Breast epithelium (tissue), 4 donors: ENCODE results near the gene TMEM201. TPM values are rescaled to one million over a fixed set of nuclear protein-coding genes. Genes with fewer than 3 reads are reported as not detected.

ENCODE experiments used
- DNase-seq, 2 donors: peaks; one replicate each; pipeline ENCODE4 v3.0.0-alpha.2; 2019; ENCODE audit warnings: low spot score in 2 of 2
- H3K27ac ChIP-seq, 2 donors: fragments of 200-600 bp; sonication (generic) in 1 of 2; one replicate each; pipeline ENCODE4 v1.5.1; 2016 to 2019; ENCODE audit warnings: mild to moderate bottlenecking in 1 of 2
- H3K27me3 ChIP-seq, 2 donors: fragments of 200-600 bp; sonication (generic) in 1 of 2; one replicate each; pipeline versions ENCODE4 v1.5.1 to v1.6.0; 2017 to 2019; ENCODE audit warnings: control low read depth in 1 of 2, mild to moderate bottlenecking in 1 of 2
- H3K36me3 ChIP-seq: fragments of 200-600 bp; one replicate; pipeline ENCODE4 v1.5.1; 2019
- H3K4me1 ChIP-seq, 2 donors: fragments of 200-600 bp; sonication (generic); one replicate each; pipeline ENCODE4 v1.5.1; 2016 to 2019; ENCODE audit warnings: control low read depth in 1 of 2
- H3K4me3 ChIP-seq, 3 donors: fragments of 200-600 bp; sonication (generic); 1 replicate in 2 of 3; 2 replicates in 1 of 3; pipeline ENCODE4 v1.5.1; 2016 to 2019; ENCODE audit warnings: mild to moderate bottlenecking in 3 of 3, moderate library complexity in 2 of 3
- H3K9me3 ChIP-seq, 2 donors: fragments of 200-600 bp; sonication (generic) in 1 of 2; one replicate each; pipeline ENCODE4 v1.5.1; 2016 to 2019; ENCODE audit warnings: control low read depth in 1 of 2
- POLR2A ChIP-seq: fragments of 450-650 bp; IDR thresholded peaks from one replicate; pipeline ENCODE4 v1.6.1; 2016; ENCODE audit warnings: antibody characterized with exemption, mild to moderate bottlenecking, moderate library complexity
- POLR2AphosphoS5 ChIP-seq, 3 donors: sonication (generic); formaldehyde crosslinking; IDR thresholded peaks; one replicate each; pipeline ENCODE4 v1.6.1; 2017; ENCODE audit warnings: antibody characterized with exemption in 3 of 3
- intact Hi-C: fragments of 100-400 bp; cut with DNase I; formaldehyde crosslinking; loops from one replicate; pipeline ENCODE4 v1.15.1; 2023; ENCODE audit warnings: low total_unique reads
- total RNA-seq, 3 donors: library from RNA; depleted of rRNA; stranded (reverse); fragments of >200 nt; gene quantifications; one replicate each; pipeline ENCODE4 v1.1.0, GENCODE V29; 2016
- TF ChIP-seq, protein P1 (sequence below), 3 donors: fragments of 450-650 bp; IDR thresholded peaks; one replicate each; pipeline ENCODE4 v1.5.1; 2016 to 2017; ENCODE audit warnings: antibody characterized with exemption in 3 of 3, mild to moderate bottlenecking in 3 of 3, moderate library complexity in 3 of 3

The TMEM201 gene
- total RNA-seq, 3 donors from 2014 or later, result 5.0 to 6.2 (median 5.0) TPM

DNA sequence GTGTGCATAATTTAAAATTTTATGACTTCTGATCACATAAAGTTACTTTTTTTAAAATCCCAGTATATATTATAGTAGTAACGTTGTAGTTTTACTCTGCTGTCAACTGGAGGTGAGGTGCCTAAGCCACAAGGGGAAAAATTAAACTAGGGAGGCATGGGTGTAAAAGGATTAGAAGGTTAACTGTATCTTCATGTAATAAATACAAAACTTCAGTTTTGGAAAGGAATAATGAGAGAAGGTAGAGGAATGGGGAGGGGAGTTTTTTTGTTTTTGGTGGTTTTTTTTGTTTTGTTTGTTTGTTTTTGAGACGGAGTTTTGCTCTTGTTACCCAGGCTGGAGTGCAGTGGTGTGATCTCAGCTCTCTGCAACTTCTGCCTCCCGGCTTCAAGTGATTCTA, 43.8 kb upstream of the TMEM201 start:
- no peak overlapping the region for H3K27ac ChIP-seq
- H3K27me3 ChIP-seq, result no peaks in the 10 kb centered on the region
- no peak for DNase-seq
- TF ChIP-seq POLR2AphosphoS5 (IDR thresholded peaks at IDR 0.05) (no peak), POLR2A (no peak)
- TF ChIP-seq, protein P1, sequence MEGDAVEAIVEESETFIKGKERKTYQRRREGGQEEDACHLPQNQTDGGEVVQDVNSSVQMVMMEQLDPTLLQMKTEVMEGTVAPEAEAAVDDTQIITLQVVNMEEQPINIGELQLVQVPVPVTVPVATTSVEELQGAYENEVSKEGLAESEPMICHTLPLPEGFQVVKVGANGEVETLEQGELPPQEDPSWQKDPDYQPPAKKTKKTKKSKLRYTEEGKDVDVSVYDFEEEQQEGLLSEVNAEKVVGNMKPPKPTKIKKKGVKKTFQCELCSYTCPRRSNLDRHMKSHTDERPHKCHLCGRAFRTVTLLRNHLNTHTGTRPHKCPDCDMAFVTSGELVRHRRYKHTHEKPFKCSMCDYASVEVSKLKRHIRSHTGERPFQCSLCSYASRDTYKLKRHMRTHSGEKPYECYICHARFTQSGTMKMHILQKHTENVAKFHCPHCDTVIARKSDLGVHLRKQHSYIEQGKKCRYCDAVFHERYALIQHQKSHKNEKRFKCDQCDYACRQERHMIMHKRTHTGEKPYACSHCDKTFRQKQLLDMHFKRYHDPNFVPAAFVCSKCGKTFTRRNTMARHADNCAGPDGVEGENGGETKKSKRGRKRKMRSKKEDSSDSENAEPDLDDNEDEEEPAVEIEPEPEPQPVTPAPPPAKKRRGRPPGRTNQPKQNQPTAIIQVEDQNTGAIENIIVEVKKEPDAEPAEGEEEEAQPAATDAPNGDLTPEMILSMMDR (IDR thresholded peaks at IDR 0.05), result no peak
- H3K4me3 ChIP-seq, result no peak overlapping the region
- H3K4me1 ChIP-seq, result no peaks in the 10 kb centered on the region
- H3K36me3 ChIP-seq, result no peaks in the 10 kb centered on the region
- H3K9me3 ChIP-seq, result no peaks in the 10 kb centered on the region
- intact Hi-C loops, result no loop called here

DNA sequence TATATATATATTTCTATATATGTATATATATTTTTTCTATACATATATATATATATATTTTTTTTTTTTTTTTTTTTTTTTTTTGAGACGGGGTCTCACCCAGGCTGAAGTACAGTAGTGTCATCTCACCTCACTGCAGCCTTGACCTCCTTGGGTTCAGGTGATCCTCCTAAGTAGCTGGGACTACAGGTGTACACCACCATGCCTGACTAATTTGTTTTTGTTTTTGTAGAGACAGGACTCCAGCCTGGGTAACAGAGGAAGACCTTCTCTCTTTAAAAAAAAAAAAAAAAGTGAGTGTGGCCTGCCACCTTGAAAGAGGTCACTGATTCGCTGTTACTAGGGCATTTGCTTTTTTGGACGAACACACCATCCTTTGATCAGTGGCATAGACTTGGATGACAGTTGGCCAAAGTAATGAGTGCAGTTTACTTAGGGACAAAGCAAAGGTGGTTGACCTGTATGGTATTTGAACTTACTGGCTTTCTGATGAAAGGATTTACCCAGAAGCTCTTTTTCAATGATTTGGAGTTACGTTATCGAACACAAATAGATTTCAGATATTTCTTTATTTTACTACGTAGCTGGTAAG, 38.7 kb upstream of the TMEM201 start:
- intact Hi-C loops, result no loop called here

DNA sequence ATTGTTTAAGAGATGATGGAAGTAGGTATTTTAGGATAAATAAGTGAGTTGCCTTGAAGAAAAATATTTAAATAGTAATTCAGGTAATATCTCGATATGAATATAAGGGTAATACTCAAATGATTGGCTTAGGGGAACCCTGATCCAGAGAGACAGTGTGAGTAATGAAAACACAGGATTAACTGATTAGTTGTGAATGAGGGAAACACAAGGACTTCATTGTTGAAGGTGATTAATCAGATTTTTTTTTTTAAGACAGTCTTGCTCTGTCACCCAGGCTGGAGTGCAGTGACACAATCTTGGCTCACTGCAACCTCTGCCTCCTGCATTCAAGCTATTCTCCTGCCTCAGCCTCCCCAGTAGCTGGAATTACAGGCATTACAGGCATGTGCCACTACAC, 36.7 kb upstream of the TMEM201 start:
- H3K4me1 ChIP-seq, result no peaks in the 10 kb centered on the region
- no peak overlapping the region for H3K4me3 ChIP-seq
- intact Hi-C loops, result no loop called here
- H3K27me3 ChIP-seq, result no peaks in the 10 kb centered on the region
- H3K36me3 ChIP-seq, result no peaks in the 10 kb centered on the region
- no peaks in the 10 kb centered on the region for H3K9me3 ChIP-seq
- no peak for TF ChIP-seq POLR2A
- TF ChIP-seq, protein P1 (IDR thresholded peaks at IDR 0.05), result no peak
- no peak for TF ChIP-seq POLR2AphosphoS5 (IDR thresholded peaks at IDR 0.05)
- DNase-seq, result no peak
- H3K27ac ChIP-seq, result peak overlapping the region in 1 of 2 donors; percentile 20

More for the DNA sequence above, 38.7 kb upstream of the TMEM201 start:
- Histone ChIP-seq H3K4me3 (no peak overlapping the region), H3K9me3 (no peaks in the 10 kb centered on the region), H3K36me3 (no peaks in the 10 kb centered on the region), H3K27ac (no peak overlapping the region), H3K27me3 (no peaks in the 10 kb centered on the region), H3K4me1 (no peaks in the 10 kb centered on the region)
- DNase-seq, result no peak
- TF ChIP-seq POLR2AphosphoS5 (IDR thresholded peaks at IDR 0.05), result no peak
- TF ChIP-seq, protein P1 (IDR thresholded peaks at IDR 0.05), result no peak
- TF ChIP-seq POLR2A, result no peak

DNA sequence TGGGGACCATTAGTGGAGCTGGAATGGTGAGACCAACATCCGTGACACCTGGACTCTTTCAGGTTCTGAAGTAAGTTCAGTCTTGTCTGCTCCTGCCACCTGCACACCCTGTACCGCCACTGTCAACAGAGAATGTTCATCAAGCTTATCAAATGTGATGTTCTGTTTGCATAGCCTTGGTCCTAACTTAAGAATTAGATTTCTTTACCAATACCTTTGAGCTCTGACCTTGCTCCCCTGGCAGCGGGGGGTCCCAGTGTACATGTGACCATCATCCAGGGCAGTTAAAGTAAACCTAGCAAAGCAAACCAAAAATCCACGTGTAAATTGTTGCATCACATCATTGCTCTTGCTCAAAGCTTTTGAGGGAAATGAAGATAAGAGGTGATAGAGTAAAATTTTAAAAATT, 35.0 kb upstream of the TMEM201 start:
- Histone ChIP-seq H3K36me3 (no peaks in the 10 kb centered on the region), H3K4me3 (no peak overlapping the region), H3K9me3 (no peaks in the 10 kb centered on the region), H3K27me3 (no peaks in the 10 kb centered on the region), H3K4me1 (no peaks in the 10 kb centered on the region), H3K27ac (no peak overlapping the region)
- intact Hi-C loops, result no loop called here
- no peak for DNase-seq
- TF ChIP-seq POLR2AphosphoS5 (IDR thresholded peaks at IDR 0.05) (no peak), POLR2A (no peak)
- TF ChIP-seq, protein P1 (IDR thresholded peaks at IDR 0.05), result no peak

DNA sequence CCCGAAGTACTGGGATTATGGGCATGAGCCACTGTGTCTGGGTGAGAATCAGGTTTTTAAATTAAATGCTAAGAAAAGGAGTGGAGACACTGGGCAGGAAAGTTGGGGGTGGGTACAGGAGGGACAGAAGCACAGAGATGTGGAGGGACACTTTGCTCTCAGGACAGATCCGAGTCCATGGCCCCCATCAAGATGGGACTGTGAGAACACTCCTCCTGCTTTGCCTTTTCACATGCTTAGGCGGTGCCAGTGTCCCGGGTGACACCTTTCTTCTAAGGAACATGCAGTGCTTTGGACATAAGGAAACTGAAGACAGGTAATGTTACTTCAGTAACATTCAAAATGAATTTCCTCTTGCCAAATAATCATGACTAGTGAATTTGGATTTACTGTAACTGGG, 32.8 kb upstream of the TMEM201 start:
- no peaks in the 10 kb centered on the region for H3K4me1 ChIP-seq
- H3K27me3 ChIP-seq, result no peaks in the 10 kb centered on the region
- H3K36me3 ChIP-seq, result no peaks in the 10 kb centered on the region
- no peak for TF ChIP-seq POLR2AphosphoS5 (IDR thresholded peaks at IDR 0.05)
- TF ChIP-seq, protein P1 (IDR thresholded peaks at IDR 0.05), result no peak
- no peak for TF ChIP-seq POLR2A
- H3K9me3 ChIP-seq, result no peaks in the 10 kb centered on the region
- no peak for DNase-seq
- H3K27ac ChIP-seq, result peak overlapping the region; percentile 29 to 30
- intact Hi-C loops, result no loop called here
- H3K4me3 ChIP-seq, result no peak overlapping the region
